ENCODE results near the gene WDR89.
"Not testable (repeated sequence)": the region's sequence is repeated elsewhere in the genome, so short reads cannot be mapped to it uniquely, and the experiment has no call there.

Gene WDR89

DNA sequence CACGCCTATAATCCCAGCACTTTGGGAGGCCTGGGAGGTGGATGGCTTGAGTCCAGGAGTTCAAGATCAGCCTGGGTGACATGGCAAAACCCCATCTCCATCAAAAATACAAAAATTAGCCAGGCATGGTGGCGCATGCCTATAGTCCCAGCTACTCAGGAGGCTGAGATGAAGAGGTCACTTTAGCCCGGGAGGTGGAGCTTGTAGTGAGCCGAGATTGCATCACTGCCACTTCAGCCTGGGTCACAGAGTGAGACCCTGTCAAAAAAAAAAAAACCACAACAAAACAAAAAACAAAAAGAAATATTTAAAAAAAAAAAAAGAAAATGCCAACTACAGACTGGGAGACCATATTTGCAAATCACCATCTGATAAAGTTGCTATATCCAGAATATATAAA lies 17.5 kb downstream of the WDR89 start:
- Histone ChIP-seq H3K9me3 (ENCODE audit: insufficient read depth, low read depth, low read length) (no peaks in the 10 kb centered on the region), H4K20me1 (ENCODE audit: insufficient read depth, low read length, poor library complexity, severe bottlenecking) (peaks cover 4% of the 10 kb centered on the region), H3K36me3 (ENCODE audit: insufficient read depth, low read length) (peaks cover 9% of the 10 kb centered on the region; the same call in 1 of the 2 replicates), H3K27me3 (ENCODE audit: insufficient read depth, low read length, poor library complexity, severe bottlenecking) (no peaks in the 10 kb centered on the region), H2AFZ (ENCODE audit: low read length) (no peak overlapping the region), H3K9me2 (replicated peaks; ENCODE audit: low read depth, low read length) (no peaks in the 10 kb centered on the region), H3K4me3 (ENCODE audit: low read length, poor library complexity, severe bottlenecking) (no peak overlapping the region), H3K79me2 (ENCODE audit: insufficient read depth, low read length) (peaks cover 30% of the 10 kb centered on the region; the same call in 1 of the 2 replicates), H3K9ac (ENCODE audit: low read depth, low read length, poor library complexity, severe bottlenecking) (no peak overlapping the region), H3K4me1 (ENCODE audit: insufficient read depth, low read length, poor library complexity, severe bottlenecking) (no peaks in the 10 kb centered on the region), H3K4me2 (ENCODE audit: low read depth, low read length, poor library complexity, severe bottlenecking) (no peak overlapping the region), H3F3A (ENCODE audit: low read depth) (no peaks in the 10 kb centered on the region)
- no peak for TF ChIP-seq EZH2phosphoT487 (IDR thresholded peaks at IDR 0.05; ENCODE audit: borderline replicate concordance)
- TF ChIP-seq, protein P1, sequence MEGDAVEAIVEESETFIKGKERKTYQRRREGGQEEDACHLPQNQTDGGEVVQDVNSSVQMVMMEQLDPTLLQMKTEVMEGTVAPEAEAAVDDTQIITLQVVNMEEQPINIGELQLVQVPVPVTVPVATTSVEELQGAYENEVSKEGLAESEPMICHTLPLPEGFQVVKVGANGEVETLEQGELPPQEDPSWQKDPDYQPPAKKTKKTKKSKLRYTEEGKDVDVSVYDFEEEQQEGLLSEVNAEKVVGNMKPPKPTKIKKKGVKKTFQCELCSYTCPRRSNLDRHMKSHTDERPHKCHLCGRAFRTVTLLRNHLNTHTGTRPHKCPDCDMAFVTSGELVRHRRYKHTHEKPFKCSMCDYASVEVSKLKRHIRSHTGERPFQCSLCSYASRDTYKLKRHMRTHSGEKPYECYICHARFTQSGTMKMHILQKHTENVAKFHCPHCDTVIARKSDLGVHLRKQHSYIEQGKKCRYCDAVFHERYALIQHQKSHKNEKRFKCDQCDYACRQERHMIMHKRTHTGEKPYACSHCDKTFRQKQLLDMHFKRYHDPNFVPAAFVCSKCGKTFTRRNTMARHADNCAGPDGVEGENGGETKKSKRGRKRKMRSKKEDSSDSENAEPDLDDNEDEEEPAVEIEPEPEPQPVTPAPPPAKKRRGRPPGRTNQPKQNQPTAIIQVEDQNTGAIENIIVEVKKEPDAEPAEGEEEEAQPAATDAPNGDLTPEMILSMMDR (conservative IDR thresholded peaks at IDR 0.05; ENCODE audit: low read length), result no peak

GRCh38 chr14:63621975-63622374 lies 19.7 kb downstream of the WDR89 start:
- H3K36me3 ChIP-seq (ENCODE audit: insufficient read depth, low read length), result peaks cover 25% of the 10 kb centered on the region; the same call in 1 of the 2 replicates
- not testable (repeated sequence) for H3K4me2 ChIP-seq (ENCODE audit: low read depth, low read length, poor library complexity, severe bottlenecking); H3K9me2 ChIP-seq (replicated peaks; ENCODE audit: low read depth, low read length); H3K27me3 ChIP-seq (ENCODE audit: insufficient read depth, low read length, poor library complexity, severe bottlenecking); H2AFZ ChIP-seq (ENCODE audit: low read length); H3K4me1 ChIP-seq (ENCODE audit: insufficient read depth, low read length, poor library complexity, severe bottlenecking); H3K9me3 ChIP-seq (ENCODE audit: insufficient read depth, low read depth, low read length); H3K4me3 ChIP-seq (ENCODE audit: low read length, poor library complexity, severe bottlenecking); H3K9ac ChIP-seq (ENCODE audit: low read depth, low read length, poor library complexity, severe bottlenecking); H3F3A ChIP-seq (ENCODE audit: low read depth)
- H4K20me1 ChIP-seq (ENCODE audit: insufficient read depth, low read length, poor library complexity, severe bottlenecking), result peaks cover 13% of the 10 kb centered on the region
- H3K79me2 ChIP-seq (ENCODE audit: insufficient read depth, low read length), result peaks cover 50% of the 10 kb centered on the region; the same call in 1 of the 2 replicates

DNA sequence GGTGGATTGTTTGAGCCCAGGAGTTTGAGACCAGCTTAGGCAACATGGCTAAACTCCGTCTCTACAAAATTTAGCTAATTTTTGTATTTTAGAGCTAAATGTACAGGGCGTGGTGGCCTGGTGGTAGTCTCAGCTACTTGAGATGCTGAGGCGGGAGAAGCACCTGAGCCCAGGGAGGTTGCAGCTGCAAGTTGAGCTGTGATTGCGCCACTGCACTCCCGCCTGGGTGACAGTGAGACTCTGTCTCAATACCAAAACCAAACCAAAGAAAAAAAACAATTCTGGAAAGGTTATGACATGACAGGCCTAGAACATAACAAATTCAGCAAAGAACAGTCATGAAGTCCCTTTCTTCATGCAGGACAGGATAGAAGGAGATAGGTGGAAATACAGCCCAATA lies 25.7 kb downstream of the WDR89 start:
- Histone ChIP-seq H3K9me2 (replicated peaks; ENCODE audit: low read depth, low read length) (no peaks in the 10 kb centered on the region), H3K36me3 (ENCODE audit: insufficient read depth, low read length) (peaks cover 23% of the 10 kb centered on the region; the same call in 1 of the 2 replicates), H3K4me1 (ENCODE audit: insufficient read depth, low read length, poor library complexity, severe bottlenecking) (peaks cover 10% of the 10 kb centered on the region), H4K20me1 (ENCODE audit: insufficient read depth, low read length, poor library complexity, severe bottlenecking) (peaks cover 8% of the 10 kb centered on the region), H3F3A (ENCODE audit: low read depth) (no peaks in the 10 kb centered on the region), H3K9me3 (ENCODE audit: insufficient read depth, low read depth, low read length) (no peaks in the 10 kb centered on the region), H3K4me3 (ENCODE audit: low read length, poor library complexity, severe bottlenecking) (no peak overlapping the region), H2AFZ (ENCODE audit: low read length) (no peak overlapping the region), H3K79me2 (ENCODE audit: insufficient read depth, low read length) (peaks cover 67% of the 10 kb centered on the region), H3K4me2 (ENCODE audit: low read depth, low read length, poor library complexity, severe bottlenecking) (no peak overlapping the region), H3K27me3 (ENCODE audit: insufficient read depth, low read length, poor library complexity, severe bottlenecking) (no peaks in the 10 kb centered on the region), H3K9ac (ENCODE audit: low read depth, low read length, poor library complexity, severe bottlenecking) (no peak overlapping the region)
- TF ChIP-seq EZH2phosphoT487 (IDR thresholded peaks at IDR 0.05; ENCODE audit: borderline replicate concordance), result no peak
- TF ChIP-seq, protein P1 (conservative IDR thresholded peaks at IDR 0.05; ENCODE audit: low read length), result no peak

GRCh38 chr14:63614679-63615363 lies 26.9 kb downstream of the WDR89 start:
- H3K79me2 ChIP-seq (ENCODE audit: insufficient read depth, low read length), result peaks cover 63% of the 10 kb centered on the region

More at GRCh38 chr14:63614679-63615363, 26.9 kb downstream of the WDR89 start:
- Histone ChIP-seq H3K9ac (ENCODE audit: low read depth, low read length, poor library complexity, severe bottlenecking) (no peak overlapping the region), H3K4me1 (ENCODE audit: insufficient read depth, low read length, poor library complexity, severe bottlenecking) (peaks cover 10% of the 10 kb centered on the region), H2AFZ (ENCODE audit: low read length) (no peak overlapping the region), H3K36me3 (ENCODE audit: insufficient read depth, low read length) (peaks cover 23% of the 10 kb centered on the region; the same call in 1 of the 2 replicates), H3K9me2 (replicated peaks; ENCODE audit: low read depth, low read length) (no peaks in the 10 kb centered on the region), H3F3A (ENCODE audit: low read depth) (no peaks in the 10 kb centered on the region), H4K20me1 (ENCODE audit: insufficient read depth, low read length, poor library complexity, severe bottlenecking) (peaks cover 8% of the 10 kb centered on the region), H3K4me2 (ENCODE audit: low read depth, low read length, poor library complexity, severe bottlenecking) (no peak overlapping the region), H3K4me3 (ENCODE audit: low read length, poor library complexity, severe bottlenecking) (no peak overlapping the region), H3K9me3 (ENCODE audit: insufficient read depth, low read depth, low read length) (no peaks in the 10 kb centered on the region), H3K27me3 (ENCODE audit: insufficient read depth, low read length, poor library complexity, severe bottlenecking) (no peaks in the 10 kb centered on the region)
- TF ChIP-seq EZH2phosphoT487 (IDR thresholded peaks at IDR 0.05; ENCODE audit: borderline replicate concordance), result no peak
- TF ChIP-seq, protein P1 (conservative IDR thresholded peaks at IDR 0.05; ENCODE audit: low read length), result no peak
